Body of pancreas (tissue), 4 donors: ENCODE results near the gene DNAJC25. TPM values are rescaled to one million over a fixed set of nuclear protein-coding genes. Genes with fewer than 3 reads are reported as not detected.
A peak's percentile ranks its signal among the peaks of the same experiment; 100 is the strongest.

ENCODE experiments used
- ATAC-seq: fragments of 150-250 bp; one replicate; pipeline ENCODE4 v1.9.1; 2016
- DNase-seq, 4 donors: peaks; one replicate each; pipeline ENCODE4 v3.0.0-alpha.2; 2019
- H3K27ac ChIP-seq, 4 donors: fragments of 200-600 bp; sonication (generic); 1 replicate in 3 of 4; 2 replicates in 1 of 4; pipeline versions ENCODE4 v1.5.1 to v1.6.1; 2016 to 2019; ENCODE audit warnings: mild to moderate bottlenecking in 1 of 4, mixed read lengths in 1 of 4, moderate library complexity in 1 of 4
- H3K27me3 ChIP-seq, 2 donors: fragments of 200-600 bp; sonication (generic); one replicate each; pipeline ENCODE4 v1.6.0; 2016; ENCODE audit warnings: mild to moderate bottlenecking in 1 of 2
- H3K36me3 ChIP-seq, 2 donors: fragments of 200-600 bp; sonication (generic); replicated peaks in 1 of 2; 2 replicates each; pipeline ENCODE4 v1.5.1; 2016; ENCODE audit warnings: low read depth in 2 of 2; ENCODE audit not compliant: insufficient read depth in 1 of 2
- H3K4me1 ChIP-seq: fragments of 200-600 bp; sonication (generic); one replicate; pipeline ENCODE4 v1.6.0; 2016
- H3K4me3 ChIP-seq, 2 donors: fragments of 200-600 bp; sonication (generic); 1 replicate in 1 of 2; 2 replicates in 1 of 2; pipeline ENCODE4 v1.5.1; 2016 to 2019
- H3K9me3 ChIP-seq, 3 donors: fragments of 200-600 bp; sonication (generic); 1 replicate in 2 of 3; 2 replicates in 1 of 3; pipeline ENCODE4 v1.5.1; 2016
- CTCF ChIP-seq, 7 experiments: fragments of 450-650 bp in 4 of 7; fragments of 200-600 bp in 3 of 7; sonication (generic) in 3 of 7; IDR thresholded peaks; one replicate each; pipeline ENCODE4 v1.5.1; 2016 to 2019; ENCODE audit warnings: antibody characterized with exemption in 7 of 7
- POLR2A ChIP-seq, 3 donors: fragments of 450-650 bp; IDR thresholded peaks; one replicate each; pipeline ENCODE4 v1.6.1; 2016; ENCODE audit warnings: antibody characterized with exemption in 3 of 3, mild to moderate bottlenecking in 2 of 3
- WGBS, 2 donors: methylation state at CpG; one replicate each; pipeline ENCODE4 v1.1.5; 2017; 5-methylcytosine and 5-hydroxymethylcytosine counted together
- intact Hi-C: fragments of 100-400 bp; cut with DNase I; formaldehyde crosslinking; loops from one replicate; pipeline ENCODE4 v1.15.1; 2023
- total RNA-seq, 2 donors: library from RNA; depleted of rRNA; stranded (reverse); fragments of >200 nt; gene quantifications; one replicate each; pipeline ENCODE4 v1.1.0, GENCODE V29; 2016

Gene DNAJC25
- total RNA-seq, 2 donors from 2014 or later = 4.2 to 21.1 TPM

- no peak for ATAC-seq
- no peaks in the 10 kb centered on the region for H3K36me3 ChIP-seq
- no peaks in the 10 kb centered on the region for H3K4me1 ChIP-seq
- TF ChIP-seq POLR2A (IDR thresholded peaks at IDR 0.05) (no peak), CTCF (IDR thresholded peaks at IDR 0.05) (no peak)
- no peak overlapping the region for H3K4me3 ChIP-seq
- no peak overlapping the region for H3K27ac ChIP-seq
- intact Hi-C loops = no loop called here
- no peaks in the 10 kb centered on the region for H3K9me3 ChIP-seq
- 95% methylated on average over 6 of the region's 6 CpGs for WGBS, 2 donors
- H3K27me3 ChIP-seq = no peaks in the 10 kb centered on the region
- DNase-seq = no peak
Measured at GRCh38 chr9:111679199-111679598, 48.1 kb downstream of the DNAJC25 start.

DNA sequence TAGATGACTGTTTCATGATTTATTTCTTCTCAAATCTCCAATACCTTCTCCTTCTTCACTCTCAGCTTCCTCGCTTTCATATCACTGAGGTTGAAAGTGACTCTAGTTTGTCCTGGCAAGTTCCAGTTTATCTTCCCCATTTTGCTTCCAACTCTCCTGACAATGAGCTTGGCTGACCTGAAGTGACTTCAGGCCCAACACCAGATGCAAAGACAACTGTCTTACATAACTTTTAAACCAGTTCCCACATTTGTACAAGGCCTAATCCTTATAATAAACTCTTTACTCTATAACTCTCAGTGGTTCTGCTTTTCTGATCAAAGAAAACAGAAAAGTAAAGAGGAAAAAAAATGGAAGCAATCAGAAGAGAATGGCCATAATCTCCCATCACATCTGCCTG, 52.3 kb downstream of the DNAJC25 start:
- 86 to 93% methylated on average over 1 of the region's 1 CpG for WGBS, 2 donors
- TF ChIP-seq CTCF (IDR thresholded peaks at IDR 0.05) (no peak), POLR2A (IDR thresholded peaks at IDR 0.05) (no peak)
- Histone ChIP-seq H3K4me3 (no peak overlapping the region), H3K27me3 (no peaks in the 10 kb centered on the region), H3K27ac (no peak overlapping the region), H3K36me3 (no peaks in the 10 kb centered on the region), H3K9me3 (no peaks in the 10 kb centered on the region), H3K4me1 (no peaks in the 10 kb centered on the region)
- no peak for ATAC-seq
- no peak for DNase-seq
- intact Hi-C loops = loop anchor here (10.0 kb wide), 1 partner anchor 89 kb away; the partner anchor contains the start of gene PTGR1

- H3K9me3 ChIP-seq = no peaks in the 10 kb centered on the region
- ATAC-seq = no peak
- H3K27me3 ChIP-seq = no peaks in the 10 kb centered on the region
- peak in 6 of 7 experiments; percentile 30 to 48 (median 44) for TF ChIP-seq CTCF (IDR thresholded peaks at IDR 0.05)
- no peak for TF ChIP-seq POLR2A (IDR thresholded peaks at IDR 0.05)
- no peaks in the 10 kb centered on the region for H3K4me1 ChIP-seq
- H3K27ac ChIP-seq = no peak overlapping the region
- 29 to 31% methylated on average over 5 of the region's 5 CpGs for WGBS, 2 donors
- H3K4me3 ChIP-seq = no peak overlapping the region
- no peak for DNase-seq
- H3K36me3 ChIP-seq = no peaks in the 10 kb centered on the region
- intact Hi-C loops = no loop called here
Measured at GRCh38 chr9:111691672-111692329, 60.7 kb downstream of the DNAJC25 start.

- Histone ChIP-seq H3K4me1 (no peaks in the 10 kb centered on the region), H3K9me3 (no peaks in the 10 kb centered on the region), H3K36me3 (no peaks in the 10 kb centered on the region), H3K27ac (no peak overlapping the region), H3K27me3 (no peaks in the 10 kb centered on the region), H3K4me3 (no peak overlapping the region)
- intact Hi-C loops = no loop called here
- no peak for ATAC-seq
- no peak for DNase-seq
- no peak for TF ChIP-seq POLR2A (IDR thresholded peaks at IDR 0.05)
- no peak for TF ChIP-seq CTCF (IDR thresholded peaks at IDR 0.05)
Measured at GRCh38 chr9:111696796-111697195, 65.7 kb downstream of the DNAJC25 start.

- no peaks in the 10 kb centered on the region for H3K9me3 ChIP-seq
- no peak overlapping the region for H3K27ac ChIP-seq
- no peaks in the 10 kb centered on the region for H3K27me3 ChIP-seq
- DNase-seq (no peak), ATAC-seq (no peak)
- intact Hi-C loops = no loop called here
- no peak for TF ChIP-seq CTCF (IDR thresholded peaks at IDR 0.05)
- TF ChIP-seq POLR2A (IDR thresholded peaks at IDR 0.05) = no peak
- no peaks in the 10 kb centered on the region for H3K36me3 ChIP-seq
- no peak overlapping the region for H3K4me3 ChIP-seq
- 72 to 77% methylated on average over 1 of the region's 1 CpG for WGBS, 2 donors
- no peaks in the 10 kb centered on the region for H3K4me1 ChIP-seq
Measured at GRCh38 chr9:111700776-111701175, 69.6 kb downstream of the DNAJC25 start.
